ENCODE measurements around the gene CDH4. TPM values are rescaled to one million over a fixed set of nuclear protein-coding genes. Genes with fewer than 3 reads are reported as not detected.

The CDH4 gene
- total RNA-seq, 1 experiment from 2014 or later = not detected

GRCh38 chr20:61862881-61863280 lies 610.8 kb downstream of the CDH4 start:
- CTCF ChIA-PET = no interaction called here
- Histone ChIP-seq H3K4me1 (ENCODE audit: control insufficient read depth, insufficient read depth, low read length) (no peaks in the 10 kb centered on the region; the same call in 1 of the 2 replicates), H3K27ac (ENCODE audit: low read length) (no peak overlapping the region), H3K4me3 (ENCODE audit: low read depth in 2 of 2, low read length in 2 of 2) (no peak overlapping the region), H3K9me3 (ENCODE audit: control insufficient read depth, insufficient read depth, low read depth, low read length) (no peaks in the 10 kb centered on the region), H3K27me3 (ENCODE audit: control insufficient read depth, insufficient read depth, low read length) (peaks cover 2% of the 10 kb centered on the region; the same call in 1 of the 2 replicates), H3K36me3 (ENCODE audit: control insufficient read depth, insufficient read depth, low read length) (no peaks in the 10 kb centered on the region)
- no TSS peak for BruUV-seq (replicated peaks)
- intact Hi-C loops (cut with micrococcal nuclease; ENCODE audit: unreplicated experiment) (no loop called here), in situ Hi-C loops (cut with HindIII; ENCODE audit: low pct_unique_long_range_greater_than_20kb, low sequenced_read_pairs) (no loop called here)
- POLR2A ChIA-PET = no interaction called here
- TF ChIP-seq CTCF (IDR thresholded peaks at IDR 0.05) = no peak
- no peak for TF ChIP-seq SIN3A (IDR thresholded peaks at IDR 0.05; ENCODE audit: borderline replicate concordance, insufficient read depth, low read depth, low read length)
- TF ChIP-seq TCF7L2 (IDR thresholded peaks at IDR 0.05; ENCODE audit: low read depth, low read length) = no peak
- no peak for TF ChIP-seq REST (IDR thresholded peaks at IDR 0.05; ENCODE audit: insufficient read depth in 1 of 2, low read depth in 2 of 2, low read length in 1 of 2)
- TF ChIP-seq POLR2AphosphoS5 (IDR thresholded peaks at IDR 0.05; ENCODE audit: low read depth, low read length) = no peak
- DNase-seq (ENCODE audit: low read depth, low spot score) (no peak), ATAC-seq (no peak)

GRCh38 chr20:61864481-61864880 lies 612.4 kb downstream of the CDH4 start:
- ATAC-seq = 0 out of 2 replicates have a peak, but pooled peaks have one; percentile 50
- peaks cover 2% of the 10 kb centered on the region; the same call in 1 of the 2 replicates for H3K27me3 ChIP-seq (ENCODE audit: control insufficient read depth, insufficient read depth, low read length)
- intact Hi-C loops (cut with micrococcal nuclease; ENCODE audit: unreplicated experiment) (no loop called here), in situ Hi-C loops (cut with HindIII; ENCODE audit: low pct_unique_long_range_greater_than_20kb, low sequenced_read_pairs) (no loop called here)
- ChIA-PET POLR2A (no interaction called here), CTCF (interaction anchor here (0.6 kb wide), 1 partner anchor 28 kb away, joined by 3 read pairs; no protein-coding TSS in a partner anchor)
- no TSS peak for BruUV-seq (replicated peaks)
- H3K27ac ChIP-seq (ENCODE audit: low read length) = no peak overlapping the region
- no peaks in the 10 kb centered on the region for H3K36me3 ChIP-seq (ENCODE audit: control insufficient read depth, insufficient read depth, low read length)
- H3K4me1 ChIP-seq (ENCODE audit: control insufficient read depth, insufficient read depth, low read length) = no peaks in the 10 kb centered on the region; the same call in 1 of the 2 replicates
- no peaks in the 10 kb centered on the region for H3K9me3 ChIP-seq (ENCODE audit: control insufficient read depth, insufficient read depth, low read depth, low read length)
- DNase-seq (ENCODE audit: low read depth, low spot score) = no peak
- H3K4me3 ChIP-seq (ENCODE audit: low read depth in 2 of 2, low read length in 2 of 2) = no peak overlapping the region
- TF ChIP-seq TCF7L2 (IDR thresholded peaks at IDR 0.05; ENCODE audit: low read depth, low read length) (no peak), SIN3A (IDR thresholded peaks at IDR 0.05; ENCODE audit: borderline replicate concordance, insufficient read depth, low read depth, low read length) (no peak), REST (IDR thresholded peaks at IDR 0.05; ENCODE audit: insufficient read depth in 1 of 2, low read depth in 2 of 2, low read length in 1 of 2) (no peak), CTCF (IDR thresholded peaks at IDR 0.05) (no peak), POLR2AphosphoS5 (IDR thresholded peaks at IDR 0.05; ENCODE audit: low read depth, low read length) (no peak)
